Mesodermal cell (in vitro differentiated cells): ENCODE data around the gene SSPN.
A peak's percentile ranks its signal among the peaks of the same experiment; 100 is the strongest.

ENCODE experiments used
- H3K27ac ChIP-seq: 2 replicates; pipeline ENCODE4 v1.7.0; 2013; ENCODE audit warnings: mild to moderate bottlenecking, low read depth, low read length, moderate library complexity; ENCODE audit not compliant: severe bottlenecking
- H3K36me3 ChIP-seq: 2 replicates; pipeline ENCODE4 v1.7.1; 2013; ENCODE audit warnings: mild to moderate bottlenecking, low read length, moderate library complexity; ENCODE audit not compliant: control insufficient read depth, insufficient read depth
- H3K4me1 ChIP-seq: one replicate; pipeline ENCODE4 v1.7.1; 2013; ENCODE audit warnings: mild to moderate bottlenecking, low read length; ENCODE audit not compliant: insufficient read depth, control insufficient read depth, poor library complexity, severe bottlenecking
- H3K4me3 ChIP-seq: 2 replicates; pipeline ENCODE4 v1.7.0; 2013; ENCODE audit warnings: low read length, control low read depth, mild to moderate bottlenecking; ENCODE audit not compliant: insufficient read depth, poor library complexity, severe bottlenecking; ENCODE audit errors: extremely low read depth
- H3K9me3 ChIP-seq: 2 replicates; pipeline ENCODE4 v1.7.1; 2013; ENCODE audit warnings: mild to moderate bottlenecking, low read length, moderate library complexity; ENCODE audit not compliant: control insufficient read depth
- WGBS, 2 experiments: methylation state at CpG; one replicate each; pipeline ENCODE4 v1.1.5; 2013; ENCODE audit warnings: missing lambda C conversion rate in 2 of 2; ENCODE audit not compliant: insufficient coverage in 2 of 2; 5-methylcytosine and 5-hydroxymethylcytosine counted together

SSPN gene

GRCh38 chr12:26187014-26187798 lies 8.2 kb upstream of the SSPN start:
- no peak overlapping the region for H3K4me3 ChIP-seq
- H3K9me3 ChIP-seq: no peaks in the 10 kb centered on the region
- WGBS, 2 experiments: 62 to 72% methylated on average over 5 to 7 of the region's 8 CpGs
- H3K4me1 ChIP-seq: no peaks in the 10 kb centered on the region
- H3K36me3 ChIP-seq: no peaks in the 10 kb centered on the region
- H3K27ac ChIP-seq: no peak overlapping the region

GRCh38 chr12:26188127-26188526 lies 7.2 kb upstream of the SSPN start:
- H3K9me3 ChIP-seq: no peaks in the 10 kb centered on the region
- no CpG with 5 or more reads among the region's 1 CpG for WGBS, 2 experiments
- H3K4me1 ChIP-seq: no peaks in the 10 kb centered on the region
- H3K27ac ChIP-seq: no peak overlapping the region
- H3K4me3 ChIP-seq: no peak overlapping the region
- no peaks in the 10 kb centered on the region for H3K36me3 ChIP-seq

- no peak overlapping the region for H3K4me3 ChIP-seq
- H3K4me1 ChIP-seq: no peaks in the 10 kb centered on the region
- 83% methylated on average over 1 of the region's 2 CpGs; no CpG with 5 or more reads in 1 of the 2 experiments for WGBS, 2 experiments
- no peak overlapping the region for H3K27ac ChIP-seq
- H3K36me3 ChIP-seq: no peaks in the 10 kb centered on the region
- no peaks in the 10 kb centered on the region for H3K9me3 ChIP-seq
Measured at GRCh38 chr12:26188641-26189040, 6.7 kb upstream of the SSPN start.

GRCh38 chr12:26192142-26192541 lies 3.2 kb upstream of the SSPN start:
- Histone ChIP-seq H3K4me1 (peaks cover 3% of the 10 kb centered on the region), H3K36me3 (no peaks in the 10 kb centered on the region)
- WGBS, 2 experiments: no CpG with 5 or more reads among the region's 3 CpGs

GRCh38 chr12:26193539-26193938 lies 1.8 kb upstream of the SSPN start:
- Histone ChIP-seq H3K36me3 (no peaks in the 10 kb centered on the region), H3K9me3 (no peaks in the 10 kb centered on the region), H3K27ac (no peak overlapping the region), H3K4me1 (peaks cover 3% of the 10 kb centered on the region), H3K4me3 (no peak overlapping the region)
- WGBS, 2 experiments: no CpG with 5 or more reads among the region's 1 CpG

More at GRCh38 chr12:26192142-26192541, 3.2 kb upstream of the SSPN start:
- no peak overlapping the region for H3K27ac ChIP-seq
- no peak overlapping the region for H3K4me3 ChIP-seq
- no peaks in the 10 kb centered on the region for H3K9me3 ChIP-seq

GRCh38 chr12:26195641-26196420 lies 458 bp downstream of the SSPN start:
- 2 to 3% methylated on average over 26 to 39 of the region's 45 CpGs for WGBS, 2 experiments
- Histone ChIP-seq H3K27ac (no peak overlapping the region), H3K36me3 (no peaks in the 10 kb centered on the region), H3K9me3 (no peaks in the 10 kb centered on the region), H3K4me1 (peaks cover 3% of the 10 kb centered on the region), H3K4me3 (peak overlapping the region; percentile 40)

GRCh38 chr12:26196421-26196716 lies 996 bp downstream of the SSPN start:
- no peaks in the 10 kb centered on the region for H3K36me3 ChIP-seq
- H3K4me1 ChIP-seq: peaks cover 3% of the 10 kb centered on the region
- H3K4me3 ChIP-seq: peak overlapping the region; percentile 40
- no peak overlapping the region for H3K27ac ChIP-seq
- WGBS, 2 experiments: 88 to 92% methylated on average over 1 to 4 of the region's 5 CpGs
- no peaks in the 10 kb centered on the region for H3K9me3 ChIP-seq

GRCh38 chr12:26197832-26198231 lies 2.5 kb downstream of the SSPN start:
- no peaks in the 10 kb centered on the region for H3K36me3 ChIP-seq
- no peaks in the 10 kb centered on the region for H3K9me3 ChIP-seq
- peaks cover 3% of the 10 kb centered on the region for H3K4me1 ChIP-seq
- no peak overlapping the region for H3K4me3 ChIP-seq
- WGBS, 2 experiments: 92% methylated on average over 2 of the region's 3 CpGs; no CpG with 5 or more reads in 1 of the 2 experiments
- H3K27ac ChIP-seq: no peak overlapping the region

GRCh38 chr12:26198742-26199141 lies 3.4 kb downstream of the SSPN start:
- WGBS, 2 experiments: 63 to 78% methylated on average over 3 of the region's 4 CpGs

GRCh38 chr12:26203167-26203780 lies 7.9 kb downstream of the SSPN start:
- Histone ChIP-seq H3K36me3 (no peaks in the 10 kb centered on the region), H3K4me1 (no peaks in the 10 kb centered on the region), H3K27ac (no peak overlapping the region), H3K4me3 (no peak overlapping the region), H3K9me3 (no peaks in the 10 kb centered on the region)
- WGBS, 2 experiments: 94 to 100% methylated on average over 2 to 3 of the region's 4 CpGs

More at GRCh38 chr12:26198742-26199141, 3.4 kb downstream of the SSPN start:
- no peak overlapping the region for H3K4me3 ChIP-seq
- H3K36me3 ChIP-seq: no peaks in the 10 kb centered on the region
- no peaks in the 10 kb centered on the region for H3K9me3 ChIP-seq
- no peak overlapping the region for H3K27ac ChIP-seq
- H3K4me1 ChIP-seq: peaks cover 3% of the 10 kb centered on the region
